NCI-H2107 treated with DMSO at 0.1 percent for 48 hours (cell line): Measurements from ENCODE around the gene ZGLP1.
"Not testable (repeated sequence)": the region's sequence is repeated elsewhere in the genome, so short reads cannot be mapped to it uniquely, and the experiment has no call there.

Experiments used
- DNase-seq: peaks from one replicate; lab custom pipeline; 2025; ENCODE audit not compliant: unreplicated experiment; lab: John Stamatoyannopoulos, UW

ZGLP1 gene

GRCh38 chr19:10309423-10309822 is at the start of gene ZGLP1:
TSS of gene ZGLP1 (minus strand) at chr19:10309815.
- no peak for DNase-seq

DNA sequence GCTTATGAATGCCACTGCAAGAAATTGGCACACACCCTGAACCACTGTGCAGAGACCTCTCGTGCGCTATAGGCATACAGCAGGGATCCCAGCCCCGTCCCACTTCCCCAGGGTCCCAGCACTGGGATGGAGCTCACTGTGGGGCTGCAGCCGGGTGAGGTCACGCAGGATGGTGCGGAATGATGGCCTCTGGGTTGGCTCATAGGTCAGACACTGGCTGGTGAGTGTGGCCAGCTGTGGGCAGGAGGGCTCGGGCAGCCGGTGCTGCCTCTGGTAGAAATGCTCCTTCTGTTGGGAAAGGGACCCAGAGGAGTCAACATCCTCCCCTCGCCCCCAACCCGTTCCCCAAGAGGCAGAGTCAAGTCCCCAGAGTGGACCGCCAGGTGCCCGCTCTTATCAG is 46.8 kb upstream of the ZGLP1 start:
- no peak for DNase-seq

DNA sequence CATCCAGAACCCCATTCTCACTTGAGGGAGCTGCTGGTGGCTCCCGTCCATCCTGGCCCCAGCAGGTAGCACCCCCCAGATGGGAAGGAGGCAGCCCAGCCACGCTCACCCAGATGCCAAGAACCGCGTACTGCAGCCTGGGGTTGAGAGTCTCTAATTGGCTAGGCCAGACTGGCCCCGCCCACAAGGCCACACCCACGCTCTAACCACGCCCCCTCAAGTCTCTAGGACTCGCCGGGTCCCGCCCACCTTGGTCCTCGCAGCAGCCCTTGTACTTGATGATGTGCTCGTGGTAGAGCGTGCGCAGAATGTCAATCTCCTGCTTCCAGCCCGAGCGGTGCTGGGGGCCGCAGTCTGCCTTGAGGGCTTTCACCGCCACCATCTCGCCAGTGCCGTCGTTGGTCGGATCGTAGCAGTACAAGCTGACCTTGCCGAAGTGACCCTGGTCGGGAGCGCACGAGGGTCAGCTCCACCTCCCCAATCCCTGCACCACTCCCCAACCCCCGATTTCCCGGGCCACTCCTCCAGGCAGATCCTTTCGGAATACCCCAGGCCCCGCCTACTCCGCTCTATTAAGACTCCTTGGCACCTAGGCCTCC is 44.3 kb upstream of the ZGLP1 start:
- no peak for DNase-seq

DNA sequence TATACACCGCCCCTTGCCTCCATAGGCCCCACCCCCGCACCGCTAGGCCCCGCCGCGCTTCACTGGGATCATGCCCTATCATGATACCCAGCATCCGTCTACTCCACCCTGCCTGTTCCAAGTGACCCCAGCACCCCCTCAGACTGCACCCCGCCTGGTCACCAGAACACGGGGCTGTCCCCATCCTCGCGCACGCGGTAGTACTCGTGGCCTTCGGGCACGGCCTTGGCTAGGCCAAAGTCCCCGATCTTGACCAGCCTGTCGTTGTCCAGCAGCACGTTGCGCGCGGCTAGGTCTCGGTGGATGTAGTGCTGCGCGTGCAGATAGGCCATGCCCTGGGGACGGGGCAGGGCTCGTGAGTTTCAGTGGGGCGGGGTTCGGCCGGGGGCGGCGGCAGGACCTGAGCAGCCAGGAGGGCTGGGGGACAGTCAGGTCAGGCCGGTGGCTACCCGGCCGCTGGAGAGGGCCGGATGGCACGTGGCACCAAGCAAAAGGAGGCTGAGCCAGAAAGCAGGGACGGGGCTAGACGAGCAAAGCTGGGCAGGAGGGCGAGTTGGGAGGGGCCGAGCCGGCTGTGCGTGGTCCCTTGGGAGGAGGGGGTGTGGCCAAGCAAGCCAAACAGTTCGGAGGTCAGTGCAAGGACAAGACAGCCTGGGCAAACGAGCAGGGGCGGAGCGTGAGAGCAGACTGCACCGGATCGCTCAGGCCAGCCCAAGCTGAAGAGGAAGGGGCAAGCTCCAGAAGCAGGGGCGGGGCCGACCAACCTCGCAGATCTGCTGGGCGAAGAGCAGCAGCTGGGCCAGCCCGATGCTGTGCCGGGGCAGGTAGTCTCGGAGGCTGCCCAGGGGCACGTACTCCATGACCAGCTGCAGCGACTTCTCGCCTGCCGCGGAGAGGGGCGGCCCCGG is 43.4 kb upstream of the ZGLP1 start:
- DNase-seq, result no peak

DNA sequence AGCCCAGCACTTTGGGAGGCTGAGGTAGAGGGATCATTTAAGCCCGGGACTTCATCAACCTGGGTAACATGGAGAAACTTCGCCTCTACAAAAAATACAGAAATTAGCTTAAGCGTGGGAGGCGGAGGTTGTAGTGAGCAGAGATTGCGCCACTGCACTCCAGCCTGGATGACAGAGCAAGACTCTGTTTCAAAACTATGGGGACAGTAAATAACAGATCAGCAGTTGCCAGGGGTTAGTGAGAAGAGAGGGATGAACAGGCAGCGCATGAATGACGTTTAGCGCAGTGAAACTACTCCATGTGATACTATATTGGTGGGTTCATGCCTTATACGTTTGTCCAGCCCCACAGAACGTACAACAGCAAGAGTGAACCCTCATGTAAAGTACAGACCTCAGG is 36.9 kb upstream of the ZGLP1 start:
- DNase-seq, result no peak

DNA sequence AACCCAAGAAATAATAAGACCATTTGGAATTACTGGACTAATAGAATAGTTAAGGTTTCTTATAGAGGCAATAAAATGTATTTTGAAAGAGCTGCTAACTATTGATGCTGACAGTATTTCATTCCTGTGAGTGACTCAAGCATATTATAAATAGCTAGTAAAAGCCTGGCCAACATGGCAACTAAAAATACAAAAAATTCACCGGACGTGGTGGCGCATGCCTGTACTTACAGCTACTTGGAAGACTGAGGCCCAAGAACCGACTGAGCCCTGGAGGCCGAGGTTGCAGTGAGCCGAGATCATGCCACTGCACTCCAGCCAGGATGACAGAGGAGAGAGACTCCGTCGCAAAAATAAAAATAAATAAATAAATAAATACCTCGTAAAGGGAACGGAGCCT is 35.2 kb upstream of the ZGLP1 start:
- no peak for DNase-seq

DNA sequence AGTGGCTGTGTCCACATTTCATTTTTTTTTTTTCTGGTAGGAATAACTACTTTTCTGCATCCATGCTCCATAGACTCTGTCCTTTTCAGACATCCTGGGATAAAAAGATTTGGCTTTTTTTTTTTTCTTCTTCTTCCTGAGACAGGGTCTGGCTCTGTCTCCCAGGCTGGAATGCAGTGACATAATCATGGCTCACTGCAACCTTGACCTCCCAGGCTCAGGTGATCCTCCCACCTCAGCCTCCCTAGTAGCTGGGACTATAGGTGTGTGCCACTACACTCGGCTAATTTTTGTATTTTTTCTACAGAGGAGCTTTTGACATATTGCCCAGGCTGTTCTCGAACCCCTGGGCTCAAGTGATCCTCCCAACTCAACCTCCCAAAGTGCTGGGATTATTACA is 33.9 kb upstream of the ZGLP1 start:
- DNase-seq, result no peak

GRCh38 chr19:10339977-10340376 is 30.4 kb upstream of the ZGLP1 start:
- DNase-seq, result no peak

GRCh38 chr19:10339380-10339960 is 29.9 kb upstream of the ZGLP1 start, which contains the start of gene ICAM3:
TSS of gene ICAM3 (minus strand) at chr19:10339624. CDS start at chr19:10339614, 10 bp downstream.
- no peak for DNase-seq

DNA sequence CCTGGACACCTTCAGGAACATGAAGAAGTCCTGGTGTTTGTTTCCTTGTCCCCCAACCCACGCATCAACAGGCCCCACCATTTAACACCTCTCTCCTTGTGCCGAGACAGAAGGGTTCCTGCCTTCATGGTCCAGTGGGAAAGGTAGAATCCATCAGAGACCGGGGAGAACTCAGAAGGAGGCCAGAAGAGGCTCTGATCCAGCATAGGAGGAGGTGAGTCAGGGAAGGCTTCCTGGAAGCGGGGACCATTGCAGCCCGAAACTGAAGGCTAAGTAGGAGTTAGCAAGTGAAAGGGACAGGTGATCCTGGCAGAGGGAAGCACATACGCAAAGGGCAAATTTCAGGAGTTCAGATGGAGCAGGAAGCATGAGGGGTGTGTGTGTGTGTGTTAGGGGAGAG is 29.3 kb upstream of the ZGLP1 start:
- DNase-seq, result no peak

DNA sequence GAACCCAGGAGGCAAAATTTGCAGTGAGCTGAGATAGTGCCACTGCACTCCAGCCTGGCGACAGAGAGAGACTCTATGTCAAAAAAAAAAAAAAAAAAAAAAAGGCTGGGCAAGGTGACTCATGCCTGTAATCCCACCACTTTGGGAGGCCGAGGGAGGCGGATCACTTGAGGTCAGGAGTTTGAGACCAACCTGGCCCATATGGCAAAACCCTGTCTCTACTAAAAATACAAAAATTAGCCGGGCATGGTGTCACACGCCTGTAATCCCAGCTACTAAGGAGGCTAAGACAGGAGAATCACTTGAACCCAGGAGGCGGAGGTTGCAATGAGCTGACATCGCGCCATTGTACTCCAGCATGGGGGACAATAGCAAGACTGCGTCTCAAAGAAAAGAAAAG is 27.1 kb upstream of the ZGLP1 start:
- DNase-seq, result not testable (repeated sequence)

DNA sequence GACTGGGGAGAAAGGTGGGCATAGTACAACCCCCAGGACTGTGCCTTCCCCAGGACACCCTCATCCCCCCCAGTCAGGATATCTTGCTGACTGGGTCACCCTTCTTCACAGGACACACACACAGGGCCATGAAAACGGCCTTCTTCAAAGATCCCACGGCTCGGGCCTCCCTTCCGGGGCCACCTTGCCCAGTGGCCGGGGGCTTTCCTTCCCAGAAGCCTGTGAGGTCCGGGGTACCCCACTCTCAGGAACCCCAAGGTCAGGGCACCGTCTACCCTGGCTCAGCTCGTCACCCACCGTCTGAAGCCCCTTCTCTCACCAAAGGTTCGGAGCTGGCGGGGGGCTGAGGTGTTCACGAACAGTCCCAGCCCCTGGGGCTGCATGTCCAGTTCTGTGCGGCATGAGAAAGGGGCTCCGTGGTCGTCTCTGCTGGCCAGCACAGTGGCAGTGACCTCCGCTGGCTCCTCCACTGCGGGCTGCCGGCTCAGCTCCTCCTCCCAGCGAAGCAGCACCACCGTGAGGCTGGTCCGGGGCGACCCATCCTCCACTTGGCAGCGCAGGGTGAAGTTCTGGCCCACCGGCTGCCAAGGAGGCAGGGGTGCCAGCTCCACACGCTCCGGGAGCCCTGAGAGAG is 25.9 kb upstream of the ZGLP1 start:
- DNase-seq, result no peak

DNA sequence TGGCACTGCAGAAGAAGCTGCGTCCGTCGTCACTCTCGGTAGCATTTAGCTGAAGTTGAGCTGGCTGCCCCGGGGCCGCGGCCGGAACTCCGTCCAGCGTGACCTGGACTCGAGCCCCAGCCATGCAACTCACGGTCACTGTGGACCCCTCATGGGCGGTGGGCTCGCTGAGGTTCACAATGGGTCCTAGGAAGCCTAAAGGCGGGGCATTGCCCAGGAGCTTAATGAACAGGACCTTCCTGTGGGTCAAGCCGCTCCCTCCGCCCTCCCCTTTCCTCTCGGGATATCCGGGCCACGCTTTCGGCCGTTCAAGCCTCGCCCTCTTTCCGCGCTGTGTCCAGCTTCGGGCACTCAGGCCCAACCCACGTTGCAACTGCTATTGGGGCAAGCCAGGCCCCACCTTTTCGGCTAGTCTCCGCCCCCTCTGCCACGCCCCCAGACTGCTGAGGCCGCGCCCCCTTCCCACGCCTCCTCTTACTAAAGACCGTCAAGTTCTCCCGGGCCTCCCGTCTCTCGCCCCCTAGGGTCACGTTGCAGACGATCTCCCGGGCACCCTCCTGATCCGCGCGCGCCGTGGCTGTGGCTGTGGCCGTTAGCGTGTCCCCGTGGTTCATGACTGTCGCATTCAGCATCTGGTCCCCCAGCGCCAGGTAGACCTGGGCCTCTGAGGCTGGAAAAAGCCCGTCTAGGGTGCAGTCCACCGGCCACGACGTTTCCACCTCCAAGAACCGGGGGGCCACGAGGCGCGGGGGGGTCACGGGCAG is 25.2 kb upstream of the ZGLP1 start:
- DNase-seq, result no peak

DNA sequence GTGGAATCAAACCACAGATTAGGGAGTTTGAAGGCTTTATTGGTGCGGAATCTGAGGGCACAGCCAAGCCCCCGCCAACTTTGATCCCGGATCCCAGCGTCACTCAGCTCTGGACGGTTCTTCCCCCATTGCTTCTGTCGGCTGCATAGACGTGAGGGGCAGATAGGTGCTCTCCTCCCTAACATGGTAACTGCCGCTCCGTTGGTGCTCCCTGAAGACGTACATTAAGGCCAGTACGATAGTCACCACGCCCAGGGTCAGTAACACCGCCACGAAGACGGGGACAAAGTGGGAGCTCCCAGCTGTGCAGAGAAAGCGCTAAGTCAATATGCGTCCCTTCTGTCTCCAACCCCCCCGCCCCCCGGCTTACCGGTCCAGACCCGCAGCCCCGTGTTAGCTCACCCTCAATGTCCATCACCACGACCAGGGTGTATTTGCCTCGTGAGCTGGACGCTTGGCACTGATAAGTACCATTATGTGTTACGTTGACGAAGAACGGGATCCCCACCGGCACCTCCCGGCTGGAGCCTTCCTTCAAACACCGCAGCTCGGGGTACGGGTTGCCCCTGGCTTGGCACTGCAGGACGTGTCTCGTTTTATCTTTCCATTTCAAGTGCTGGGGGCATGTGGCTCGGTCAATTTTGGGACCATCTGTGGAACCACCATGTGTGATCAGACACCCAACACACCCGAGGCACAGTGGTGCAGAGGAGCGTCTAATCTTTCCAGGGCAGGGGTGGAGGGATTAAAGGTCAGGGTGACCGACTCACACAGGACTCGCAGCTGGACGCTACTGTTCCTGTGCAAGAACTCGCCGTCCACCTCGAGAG is 24.4 kb upstream of the ZGLP1 start:
- DNase-seq, result no peak

GRCh38 chr19:10332965-10333757 is 23.5 kb upstream of the ZGLP1 start, which contains the start of gene RAVER1:
TSS of gene RAVER1 (minus strand) at chr19:10333529. CDS start at chr19:10333507, 22 bp downstream.
- peak; percentile 83 for DNase-seq

DNA sequence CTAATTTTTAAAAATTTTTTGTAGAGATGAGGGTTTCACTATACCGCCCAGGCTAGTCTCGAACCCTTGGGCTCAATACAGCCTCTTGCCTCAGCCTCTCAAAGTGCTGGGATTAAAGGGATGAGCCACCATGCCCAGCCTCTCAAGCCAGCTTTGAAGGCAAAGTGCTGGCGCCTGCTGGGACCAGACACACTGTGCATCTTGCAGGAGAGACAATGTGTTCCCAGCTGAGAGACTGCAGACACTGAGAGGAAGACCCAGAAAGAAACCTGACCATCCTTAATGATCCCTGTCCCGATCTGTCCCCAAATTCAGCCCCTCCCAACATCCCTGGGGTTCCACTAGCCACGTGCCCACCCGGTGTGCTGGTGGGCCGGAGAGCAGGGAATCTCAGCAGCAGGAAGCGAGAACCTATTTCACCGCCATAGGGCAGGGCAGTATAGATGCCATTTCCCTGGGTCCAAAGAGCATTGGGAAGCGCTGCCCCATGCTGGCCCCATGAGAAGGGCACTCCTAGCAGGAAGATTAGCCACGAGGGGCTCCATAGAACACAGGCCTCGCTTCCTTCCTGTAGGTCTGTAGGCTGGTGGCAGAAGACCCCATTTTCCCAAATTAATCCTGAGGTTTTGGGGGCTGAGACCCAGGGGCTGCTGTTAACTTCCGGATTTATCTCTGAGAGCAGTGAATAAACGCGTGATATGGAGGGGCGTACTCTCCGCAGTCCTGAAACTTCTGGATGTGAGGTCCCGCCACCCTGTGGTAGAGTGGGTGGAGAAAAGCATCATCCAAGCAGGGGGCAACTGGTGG is 22.7 kb upstream of the ZGLP1 start:
- DNase-seq, result no peak

GRCh38 chr19:10329555-10329954 is 19.9 kb upstream of the ZGLP1 start:
- no peak for DNase-seq
